GF-D8 (cell line): ENCODE results near the gene ZNF407.

Source experiments
- DNase-seq: peaks from one replicate; lab custom pipeline; 2025; lab: John Stamatoyannopoulos, UW

The ZNF407 gene

GRCh38 chr18:74728586-74728985 lies 130.9 kb downstream of the ZNF407 start:
- no peak for DNase-seq

GRCh38 chr18:74731097-74731496 lies 133.4 kb downstream of the ZNF407 start:
- no peak for DNase-seq

- no peak for DNase-seq
Observed at GRCh38 chr18:74732380-74732779, 134.7 kb downstream of the ZNF407 start.

GRCh38 chr18:74733598-74733997 lies 135.9 kb downstream of the ZNF407 start:
- DNase-seq: no peak

GRCh38 chr18:74734013-74734444 lies 136.4 kb downstream of the ZNF407 start:
- no peak for DNase-seq

- DNase-seq: no peak
Observed at GRCh38 chr18:74739926-74740325, 142.3 kb downstream of the ZNF407 start.

GRCh38 chr18:74742573-74743243 lies 145.0 kb downstream of the ZNF407 start:
- DNase-seq: no peak

GRCh38 chr18:74745633-74746403 lies 148.1 kb downstream of the ZNF407 start:
- no peak for DNase-seq

GRCh38 chr18:74748809-74749208 lies 151.1 kb downstream of the ZNF407 start:
- no peak for DNase-seq

GRCh38 chr18:74758995-74759394 lies 161.3 kb downstream of the ZNF407 start:
- no peak for DNase-seq

- DNase-seq: no peak
Observed at GRCh38 chr18:74760026-74760425, 162.4 kb downstream of the ZNF407 start.

GRCh38 chr18:74760436-74760835 lies 162.8 kb downstream of the ZNF407 start:
- DNase-seq: no peak

- DNase-seq: no peak
Observed at GRCh38 chr18:74766251-74766650, 168.6 kb downstream of the ZNF407 start.

GRCh38 chr18:74768096-74768495 lies 170.4 kb downstream of the ZNF407 start:
- no peak for DNase-seq

GRCh38 chr18:74773171-74773624 lies 175.5 kb downstream of the ZNF407 start:
- no peak for DNase-seq

- DNase-seq: no peak
Observed at GRCh38 chr18:74774486-74774885, 176.8 kb downstream of the ZNF407 start.

GRCh38 chr18:74775239-74775638 lies 177.6 kb downstream of the ZNF407 start:
- no peak for DNase-seq

GRCh38 chr18:74778191-74778847 lies 180.6 kb downstream of the ZNF407 start:
- no peak for DNase-seq

GRCh38 chr18:74784752-74785151 lies 187.1 kb downstream of the ZNF407 start:
- no peak for DNase-seq

- no peak for DNase-seq
Observed at GRCh38 chr18:74785632-74786031, 188.0 kb downstream of the ZNF407 start.

GRCh38 chr18:74788657-74789056 lies 191.0 kb downstream of the ZNF407 start:
- no peak for DNase-seq

- no peak for DNase-seq
Observed at GRCh38 chr18:74789078-74789477, 191.4 kb downstream of the ZNF407 start.

GRCh38 chr18:74790451-74790850 lies 192.8 kb downstream of the ZNF407 start:
- DNase-seq: no peak
